Type B pancreatic cell (in vitro differentiated cells): ENCODE data around the gene OR7G2. TPM values are rescaled to one million over a fixed set of nuclear protein-coding genes. Genes with fewer than 3 reads are reported as not detected.
"Not testable (repeated sequence)": the region's sequence is repeated elsewhere in the genome, so short reads cannot be mapped to it uniquely, and the experiment has no call there.

Experiments
- DNase-seq: peaks from one replicate; pipeline ENCODE4 v3.0.0; 2021; ENCODE audit warnings: mixed read lengths; ENCODE audit not compliant: unreplicated experiment; ENCODE audit errors: extremely low spot score
- H3K27ac Mint-ChIP-seq: 2 replicates; pipeline ENCODE4 v1.8.0; 2021; ENCODE audit warnings: mild to moderate bottlenecking, mixed read lengths
- H3K27me3 Mint-ChIP-seq: 2 replicates; pipeline ENCODE4 v1.8.0; 2021; ENCODE audit warnings: mixed read lengths
- H3K36me3 Mint-ChIP-seq: 2 replicates; pipeline ENCODE4 v1.8.0; 2021; ENCODE audit warnings: mixed read lengths
- H3K4me1 Mint-ChIP-seq: one replicate; pipeline ENCODE4 v1.8.0; 2021; ENCODE audit warnings: mixed read lengths; ENCODE audit not compliant: unreplicated experiment
- H3K4me3 Mint-ChIP-seq: 2 replicates; pipeline ENCODE4 v1.8.0; 2021; ENCODE audit warnings: mild to moderate bottlenecking, mixed read lengths
- H3K9me3 Mint-ChIP-seq: 2 replicates; pipeline ENCODE4 v1.8.0; 2021; ENCODE audit warnings: mixed read lengths
- CTCF ChIP-seq: fragments of 200-600 bp; sonication (generic); conservative IDR thresholded peaks from 2 replicates; pipeline ENCODE4 v1.5.0; 2021; ENCODE audit warnings: antibody characterized with exemption, mild to moderate bottlenecking
- total RNA-seq: library from RNA; stranded (reverse); gene quantifications from 2 replicates; pipeline ENCODE4 v1.2.1, GENCODE V29; 2021; ENCODE audit warnings: low replicate concordance

OR7G2 gene
- total RNA-seq, 1 donor from 2014 or later, result not detected

- Mint-ChIP-seq H3K4me1 (peaks cover 3% of the 10 kb centered on the region), H3K9me3 (no peaks in the 10 kb centered on the region), H3K4me3 (peak overlapping the region; percentile 54), H3K27ac (peak overlapping the region; percentile 99), H3K36me3 (no peaks in the 10 kb centered on the region), H3K27me3 (peaks cover 7% of the 10 kb centered on the region)
- no peak for DNase-seq
- TF ChIP-seq CTCF, result no peak
Observed at GRCh38 chr19:9054207-9054606, 53.1 kb downstream of the OR7G2 start.

- Mint-ChIP-seq H3K4me3 (peak overlapping the region; percentile 54), H3K27ac (peak overlapping the region; percentile 99)
- not testable (repeated sequence) for H3K9me3 Mint-ChIP-seq, H3K4me1 Mint-ChIP-seq, H3K27me3 Mint-ChIP-seq, DNase-seq, H3K36me3 Mint-ChIP-seq
Observed at GRCh38 chr19:9053674-9054073, 53.6 kb downstream of the OR7G2 start.

DNA sequence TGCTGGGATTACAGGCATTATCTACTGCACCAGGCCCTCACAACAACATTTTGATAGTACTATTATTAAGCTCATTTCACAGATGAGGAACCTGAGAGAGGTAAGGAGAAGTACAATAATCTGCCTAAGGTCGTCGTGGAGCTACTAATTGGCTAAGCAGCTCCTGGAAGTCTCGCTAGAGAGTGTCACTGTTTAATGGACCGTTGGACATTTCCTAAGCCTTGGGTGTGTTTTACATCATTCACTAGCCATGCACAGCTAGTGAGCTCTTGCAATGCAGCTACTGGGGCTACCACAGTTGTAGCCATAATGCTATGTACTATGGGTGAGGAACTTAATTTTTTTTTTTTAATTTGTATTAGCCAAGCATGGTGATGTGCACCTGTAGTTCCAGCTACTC, 54.4 kb downstream of the OR7G2 start:
- no peaks in the 10 kb centered on the region for H3K9me3 Mint-ChIP-seq
- H3K36me3 Mint-ChIP-seq, result no peaks in the 10 kb centered on the region
- no peak overlapping the region for H3K4me3 Mint-ChIP-seq
- H3K4me1 Mint-ChIP-seq, result no peaks in the 10 kb centered on the region
- DNase-seq, result no peak
- H3K27me3 Mint-ChIP-seq, result peaks cover 7% of the 10 kb centered on the region
- peak overlapping the region; percentile 99 for H3K27ac Mint-ChIP-seq
- TF ChIP-seq CTCF, result no peak

Other genes with a start within 250 kb of the OR7G2 start
- 119 and 342 TPM in 2 replicates for gene MUC16, start 97.1 kb downstream of the OR7G2 start, total RNA-seq
- gene OR1M1, start 20.4 kb downstream of the OR7G2 start, total RNA-seq, result 0.31 TPM in 1 of 2 replicates, not detected in the other
- not detected in 2 replicates for gene OR7G1, start 8.3 kb upstream of the OR7G2 start, total RNA-seq
- gene OR7G3, start 19.5 kb upstream of the OR7G2 start, total RNA-seq, result not detected in 2 replicates
- 40.3 and 40.5 TPM in 2 replicates for gene ZNF317, start 32.9 kb upstream of the OR7G2 start, total RNA-seq
- gene OR7D2, start 71.5 kb upstream of the OR7G2 start, total RNA-seq, result 0.57 and 1.3 TPM in 2 replicates
- not detected in 2 replicates for gene OR7D4, start 112.1 kb upstream of the OR7G2 start, total RNA-seq
- not detected in 2 replicates for gene OR7E24, start 143.5 kb upstream of the OR7G2 start, total RNA-seq
- 6.0 and 7.3 TPM in 2 replicates for gene ZNF699, start 202.4 kb upstream of the OR7G2 start, total RNA-seq
- 19.6 and 33.2 TPM in 2 replicates for gene ZNF559, start 216.7 kb upstream of the OR7G2 start, total RNA-seq